HEK293T (cell line): Measurements from ENCODE around the gene GYPC.

Source experiments
- ARNT ChIP-seq: fragments of 450-650 bp; IDR thresholded peaks from 2 replicates; pipeline ENCODE4 v1.6.1; 2017; ENCODE audit warnings: mild to moderate bottlenecking
- BHLHE40 ChIP-seq: fragments of 450-650 bp; IDR thresholded peaks from 2 replicates; pipeline ENCODE4 v1.6.1; 2016; ENCODE audit warnings: mild to moderate bottlenecking, moderate library complexity, borderline replicate concordance
- CTBP1 ChIP-seq: fragments of 450-650 bp; IDR thresholded peaks from 2 replicates; pipeline ENCODE4 v1.6.1; 2016; ENCODE audit warnings: borderline replicate concordance
- ELF4 ChIP-seq: fragments of 450-650 bp; IDR thresholded peaks from 2 replicates; pipeline ENCODE4 v1.6.1; 2017; ENCODE audit warnings: antibody characterized with exemption
- FOXA1 ChIP-seq: fragments of 450-650 bp; IDR thresholded peaks from 2 replicates; pipeline ENCODE4 v1.6.1; 2016; ENCODE audit warnings: mild to moderate bottlenecking
- FOXK2 ChIP-seq: fragments of 450-650 bp; IDR thresholded peaks from 2 replicates; pipeline ENCODE4 v1.6.1; 2016; ENCODE audit warnings: mild to moderate bottlenecking
- FOXM1 ChIP-seq: fragments of 450-650 bp; IDR thresholded peaks from 2 replicates; pipeline ENCODE4 v1.6.1; 2017; ENCODE audit warnings: mild to moderate bottlenecking, borderline replicate concordance
- HDGF ChIP-seq: fragments of 450-650 bp; IDR thresholded peaks from 2 replicates; pipeline ENCODE4 v1.6.1; 2017; ENCODE audit warnings: antibody characterized with exemption, borderline replicate concordance
- NFRKB ChIP-seq: fragments of 450-650 bp; IDR thresholded peaks from 2 replicates; pipeline ENCODE4 v1.6.1; 2016; ENCODE audit warnings: mild to moderate bottlenecking, moderate library complexity
- PKNOX1 ChIP-seq: fragments of 450-650 bp; IDR thresholded peaks from 2 replicates; pipeline ENCODE4 v1.6.1; 2016
- SP1 ChIP-seq: fragments of 450-650 bp; IDR thresholded peaks from 2 replicates; pipeline ENCODE4 v1.6.1; 2017
- SUZ12 ChIP-seq: fragments of 450-650 bp; IDR thresholded peaks from 2 replicates; pipeline ENCODE4 v1.6.1; 2016; ENCODE audit warnings: mild to moderate bottlenecking
- ZNF384 ChIP-seq: fragments of 450-650 bp; IDR thresholded peaks from 2 replicates; pipeline ENCODE4 v1.6.1; 2016

GRCh38 chr2:126678269-126679065 lies 22.5 kb downstream of the GYPC start:
- TF ChIP-seq ELF4 (no peak), SP1 (no peak), FOXK2 (no peak), BHLHE40 (no peak), FOXM1 (no peak), SUZ12 (no peak), ZNF384 (no peak), ARNT (no peak), HDGF (no peak), NFRKB (no peak), CTBP1 (no peak), FOXA1 (no peak), PKNOX1 (no peak)
